GM12891 (cell line): ENCODE results near the gene SLC52A1.
A peak's percentile ranks its signal among the peaks of the same experiment; 100 is the strongest.
"Not testable (repeated sequence)": the region's sequence is repeated elsewhere in the genome, so short reads cannot be mapped to it uniquely, and the experiment has no call there.

Source experiments
- DNase-seq: peaks from one replicate; pipeline ENCODE4 v3.0.0; 2011; ENCODE audit warnings: low spot score; ENCODE audit not compliant: insufficient read length
- FAIRE-seq: peaks from 2 replicates; lab custom pipeline; 2011; peaks lifted over from hg19 to GRCh38; lab: Jason Lieb, UNC
- PAX5 ChIP-seq: IDR thresholded peaks from 2 replicates; pipeline ENCODE4 v1.6.1; 2011; ENCODE audit warnings: low read length, moderate library complexity, mild to moderate bottlenecking; ENCODE audit not compliant: insufficient read depth, severe bottlenecking
- POLR2A ChIP-seq: IDR thresholded peaks from 2 replicates; pipeline ENCODE4 v1.6.1; 2011; ENCODE audit warnings: low read depth, low read length, control low read depth
- POLR2AphosphoS5 ChIP-seq: IDR thresholded peaks from 2 replicates; pipeline ENCODE4 v1.6.1; 2011; ENCODE audit warnings: low read depth, low read length, control low read depth
- POU2F2 ChIP-seq: IDR thresholded peaks from 2 replicates; pipeline ENCODE4 v1.6.1; 2011; ENCODE audit warnings: low read depth, mild to moderate bottlenecking, control low read depth, low read length, moderate library complexity
- SPI1 ChIP-seq: IDR thresholded peaks from 2 replicates; pipeline ENCODE4 v1.6.1; 2011; ENCODE audit warnings: low read depth, low read length, control low read depth
- TAF1 ChIP-seq: IDR thresholded peaks from 2 replicates; pipeline ENCODE4 v1.6.1; 2011; ENCODE audit warnings: low read depth, low read length, control low read depth

The SLC52A1 gene

GRCh38 chr17:5032865-5033264 is 2.4 kb downstream of the SLC52A1 start:
- no peak for FAIRE-seq
- TF ChIP-seq TAF1: no peak
- no peak for TF ChIP-seq PAX5
- TF ChIP-seq POLR2A: no peak
- TF ChIP-seq POLR2AphosphoS5: no peak
- no peak for TF ChIP-seq SPI1
- no peak for TF ChIP-seq POU2F2
- DNase-seq: no peak

- FAIRE-seq (peak; percentile 97), DNase-seq (peak; percentile 78)
- TF ChIP-seq POLR2A (no peak), TAF1 (no peak), PAX5 (no peak), POU2F2 (no peak), SPI1 (no peak), POLR2AphosphoS5 (no peak)
Measured at GRCh38 chr17:5031365-5032082, 3.7 kb downstream of the SLC52A1 start.

- DNase-seq, FAIRE-seq: not testable (repeated sequence)
Measured at GRCh38 chr17:5030168-5030567, 5.1 kb downstream of the SLC52A1 start.

DNA sequence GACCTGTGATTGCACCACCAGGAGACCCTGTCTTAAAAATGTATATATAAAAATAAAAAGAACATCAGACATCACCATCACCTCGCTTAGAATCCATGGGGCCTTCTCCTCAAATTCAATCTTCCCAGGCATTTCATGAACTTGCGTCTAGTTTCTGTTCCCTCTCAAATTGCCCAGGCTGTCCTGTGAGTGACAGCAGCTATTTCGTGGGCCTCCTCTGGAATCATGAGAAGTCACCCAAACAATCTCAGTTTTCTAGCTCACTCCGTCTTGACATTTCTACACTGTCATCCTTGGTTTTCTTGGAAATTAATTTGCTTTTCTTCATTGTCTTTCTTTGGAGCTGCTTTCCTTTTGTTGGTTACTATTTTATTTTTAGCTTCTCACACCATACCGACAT is 7.3 kb downstream of the SLC52A1 start:
- DNase-seq: no peak

GRCh38 chr17:5027299-5027698 is 7.9 kb downstream of the SLC52A1 start:
- FAIRE-seq (no peak), DNase-seq (no peak)
- TF ChIP-seq SPI1 (no peak), TAF1 (no peak), POLR2AphosphoS5 (no peak), POU2F2 (no peak), PAX5 (no peak), POLR2A (no peak)

More for the DNA sequence above, 7.3 kb downstream of the SLC52A1 start:
- no peak for TF ChIP-seq POLR2AphosphoS5
- no peak for TF ChIP-seq POLR2A
- no peak for TF ChIP-seq POU2F2
- TF ChIP-seq TAF1: no peak
- no peak for TF ChIP-seq SPI1
- TF ChIP-seq PAX5: no peak
- FAIRE-seq: no peak

- no peak for FAIRE-seq
- DNase-seq: no peak
- no peak for TF ChIP-seq POU2F2
- TF ChIP-seq TAF1: no peak
- TF ChIP-seq POLR2AphosphoS5: no peak
- no peak for TF ChIP-seq SPI1
- no peak for TF ChIP-seq POLR2A
Measured at GRCh38 chr17:5024604-5025003, 10.6 kb downstream of the SLC52A1 start.

DNA sequence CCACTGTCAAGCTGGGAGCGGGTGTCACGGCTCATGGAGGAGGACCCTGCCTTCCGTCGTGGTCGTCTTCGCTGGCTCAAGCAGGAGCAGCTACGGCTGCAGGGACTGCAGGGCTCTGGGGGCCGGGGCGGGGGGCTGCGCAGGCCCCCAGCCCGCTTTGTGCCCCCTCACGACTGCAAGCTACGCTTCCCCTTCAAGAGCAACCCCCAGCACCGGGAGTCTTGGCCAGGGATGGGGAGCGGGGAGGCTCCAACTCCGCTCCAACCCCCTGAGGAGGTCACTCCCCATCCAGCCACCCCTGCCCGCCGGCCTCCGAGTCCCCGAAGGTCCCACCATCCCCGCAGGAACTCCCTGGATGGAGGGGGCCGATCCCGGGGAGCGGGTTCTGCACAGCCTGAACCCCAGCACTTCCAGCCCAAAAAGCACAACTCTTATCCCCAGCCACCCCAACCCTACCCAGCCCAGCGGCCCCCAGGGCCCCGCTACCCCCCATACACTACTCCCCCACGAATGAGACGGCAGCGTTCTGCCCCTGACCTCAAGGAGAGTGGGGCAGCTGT is 11.6 kb downstream of the SLC52A1 start:
- no peak for DNase-seq

DNA sequence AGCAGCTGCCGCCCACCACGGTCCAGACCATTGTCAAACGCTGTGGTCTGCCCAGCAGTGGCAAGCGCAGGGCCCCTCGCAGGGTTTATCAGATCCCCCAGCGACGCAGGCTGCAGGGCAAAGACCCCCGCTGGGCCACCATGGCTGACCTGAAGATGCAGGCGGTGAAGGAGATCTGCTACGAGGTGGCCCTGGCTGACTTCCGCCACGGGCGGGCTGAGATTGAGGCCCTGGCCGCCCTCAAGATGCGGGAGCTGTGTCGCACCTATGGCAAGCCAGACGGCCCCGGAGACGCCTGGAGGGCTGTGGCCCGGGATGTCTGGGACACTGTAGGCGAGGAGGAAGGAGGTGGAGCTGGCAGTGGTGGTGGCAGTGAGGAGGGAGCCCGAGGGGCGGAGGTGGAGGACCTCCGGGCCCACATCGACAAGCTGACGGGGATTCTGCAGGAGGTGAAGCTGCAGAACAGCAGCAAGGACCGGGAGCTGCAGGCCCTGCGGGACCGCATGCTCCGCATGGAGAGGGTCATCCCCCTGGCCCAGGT is 13.0 kb downstream of the SLC52A1 start:
- FAIRE-seq (no peak), DNase-seq (no peak)
- TF ChIP-seq SPI1: no peak
- TF ChIP-seq PAX5: no peak
- TF ChIP-seq POU2F2: no peak
- no peak for TF ChIP-seq POLR2A
- no peak for TF ChIP-seq TAF1
- no peak for TF ChIP-seq POLR2AphosphoS5

More for the DNA sequence above, 11.6 kb downstream of the SLC52A1 start:
- TF ChIP-seq SPI1 (no peak), TAF1 (no peak), POU2F2 (no peak), POLR2AphosphoS5 (no peak), PAX5 (no peak), POLR2A (no peak)
- no peak for FAIRE-seq

- FAIRE-seq (no peak), DNase-seq (no peak)
- TF ChIP-seq PAX5 (no peak), POU2F2 (no peak), POLR2A (no peak), SPI1 (no peak), POLR2AphosphoS5 (no peak), TAF1 (no peak)
Measured at GRCh38 chr17:5020502-5021023, 14.7 kb downstream of the SLC52A1 start.
